Sigmoid colon (tissue), 4 donors: ENCODE measurements around the gene SLC38A4.

Experiments used
- CTCF ChIP-seq, 4 experiments: fragments of 450-650 bp in 3 of 4; fragments of 200-600 bp in 1 of 4; IDR thresholded peaks; one replicate each; pipeline ENCODE4 v1.5.1; 2016 to 2019; ENCODE audit warnings: antibody characterized with exemption in 4 of 4, mild to moderate bottlenecking in 3 of 4, moderate library complexity in 2 of 4
- POLR2AphosphoS5 ChIP-seq, 4 donors: sonication (generic); formaldehyde crosslinking; IDR thresholded peaks; one replicate each; pipeline ENCODE4 v1.6.1; 2017; ENCODE audit warnings: antibody characterized with exemption in 4 of 4

- TF ChIP-seq CTCF (IDR thresholded peaks at IDR 0.05) (no peak), POLR2AphosphoS5 (IDR thresholded peaks at IDR 0.05) (no peak)
These were observed 27.7 kb downstream of the SLC38A4 start for GRCh38 chr12:46798056-46798455.
